WTC11 (cell line): Measurements from ENCODE around the gene ARHGEF9. TPM values are rescaled to one million over a fixed set of nuclear protein-coding genes. Genes with fewer than 3 reads are reported as not detected.

ENCODE experiments used
- ATAC-seq: fragments of 200-7000 bp; cut with Tn5 transposase; 2 replicates; pipeline ENCODE4 v1.10.0; 2021; ENCODE audit warnings: mild to moderate bottlenecking, moderate library complexity
- CTCF ChIA-PET: fragments of 300-600 bp; sonication (Branson Sonifier 250); formaldehyde crosslinking; loops from one replicate; lab custom pipeline; 2021; ENCODE audit warnings: antibody characterized with exemption; lab: Charles Lee
- POLR2A ChIA-PET: fragments of 350-600 bp; sonication (Branson Sonifier 250); formaldehyde crosslinking; loops from one replicate; lab custom pipeline; 2021; ENCODE audit warnings: antibody characterized with exemption; lab: Charles Lee
- DNase-seq: peaks from one replicate; pipeline ENCODE4 v3.0.0; 2021; ENCODE audit warnings: low spot score
- H3K27ac Mint-ChIP-seq: 2 replicates; pipeline ENCODE4 v1.8.0; 2021; ENCODE audit warnings: mixed read lengths
- H3K27me3 Mint-ChIP-seq: 2 replicates; pipeline ENCODE4 v1.8.0; 2021; ENCODE audit warnings: low read depth, mild to moderate bottlenecking, moderate library complexity, mixed read lengths
- H3K36me3 Mint-ChIP-seq: 2 replicates; pipeline ENCODE4 v1.8.0; 2021; ENCODE audit warnings: mixed read lengths
- H3K4me1 Mint-ChIP-seq: 2 replicates; pipeline ENCODE4 v1.8.0; 2022; ENCODE audit warnings: mixed read lengths
- H3K4me3 Mint-ChIP-seq: 2 replicates; pipeline ENCODE4 v1.8.0; 2021; ENCODE audit warnings: mild to moderate bottlenecking, moderate library complexity, mixed read lengths
- H3K9me3 Mint-ChIP-seq: 2 replicates; pipeline ENCODE4 v1.8.0; 2021; ENCODE audit warnings: mixed read lengths
- ATF2 ChIP-seq: sonication (generic); formaldehyde crosslinking; IDR thresholded peaks from 2 replicates; pipeline ENCODE4 v1.8.1; 2022; ENCODE audit warnings: low read depth, missing genetic modification reagents, borderline replicate concordance
- CREB1 ChIP-seq: sonication (generic); formaldehyde crosslinking; IDR thresholded peaks from 2 replicates; pipeline ENCODE4 v1.8.0; 2023; ENCODE audit warnings: mild to moderate bottlenecking, missing genetic modification reagents
- ELF4 ChIP-seq: sonication (generic); formaldehyde crosslinking; IDR thresholded peaks from 2 replicates; pipeline ENCODE4 v1.8.1; 2022; ENCODE audit warnings: low read depth, mild to moderate bottlenecking, moderate library complexity, missing genetic modification reagents
- ETV6 ChIP-seq: sonication (generic); formaldehyde crosslinking; IDR thresholded peaks from 2 replicates; pipeline ENCODE4 v1.8.1; 2022; ENCODE audit warnings: mild to moderate bottlenecking, missing genetic modification reagents
- GABPB1 ChIP-seq: sonication (generic); formaldehyde crosslinking; IDR thresholded peaks from 2 replicates; pipeline ENCODE4 v1.8.1; 2023; ENCODE audit warnings: mild to moderate bottlenecking, missing genetic modification reagents
- GRHL2 ChIP-seq: fragments of 250-450 bp; sonication (Bioruptor Pico); IDR thresholded peaks from 2 replicates; pipeline ENCODE4 v1.8.0; 2022; ENCODE audit warnings: mild to moderate bottlenecking, moderate library complexity; ENCODE audit not compliant: insufficient replicate concordance, severe bottlenecking
- KAT7 ChIP-seq: sonication (generic); formaldehyde crosslinking; IDR thresholded peaks from 2 replicates; pipeline ENCODE4 v1.8.1; 2023; ENCODE audit warnings: missing genetic modification reagents, mild to moderate bottlenecking, borderline replicate concordance
- MLX ChIP-seq: sonication (generic); formaldehyde crosslinking; IDR thresholded peaks from 2 replicates; pipeline ENCODE4 v1.8.1; 2023; ENCODE audit warnings: mild to moderate bottlenecking, missing genetic modification reagents, moderate library complexity
- PRRX2 ChIP-seq: fragments of 250-450 bp; sonication (Bioruptor Pico); IDR thresholded peaks from 2 replicates; pipeline ENCODE4 v1.8.0; 2021; ENCODE audit warnings: mild to moderate bottlenecking
- SP1 ChIP-seq: sonication (generic); formaldehyde crosslinking; conservative IDR thresholded peaks from 2 replicates; pipeline ENCODE4 v1.8.1; 2022; ENCODE audit warnings: missing genetic modification reagents
- USF1 ChIP-seq: sonication (generic); formaldehyde crosslinking; IDR thresholded peaks from 2 replicates; pipeline ENCODE4 v1.8.0; 2022; ENCODE audit warnings: mild to moderate bottlenecking, missing genetic modification reagents
- ZBTB43 ChIP-seq: sonication (generic); formaldehyde crosslinking; IDR thresholded peaks from 2 replicates; pipeline ENCODE4 v1.8.1; 2023; ENCODE audit warnings: mild to moderate bottlenecking, missing genetic modification reagents
- ZMAT4 ChIP-seq: fragments of 250-450 bp; sonication (Bioruptor Pico); IDR thresholded peaks from 2 replicates; pipeline ENCODE4 v1.9.0; 2021; ENCODE audit warnings: mild to moderate bottlenecking
- ZNF423 ChIP-seq: fragments of 250-450 bp; sonication (Bioruptor Pico); IDR thresholded peaks from 2 replicates; pipeline ENCODE4 v2.1.2; 2022; ENCODE audit warnings: mild to moderate bottlenecking, moderate library complexity
- ZNF671 ChIP-seq: fragments of 250-450 bp; sonication (Bioruptor Pico); IDR thresholded peaks from 2 replicates; pipeline ENCODE4 v1.8.0; 2021; ENCODE audit warnings: mild to moderate bottlenecking
- total RNA-seq: library from RNA; stranded (reverse); gene quantifications from 3 replicates; pipeline ENCODE4 v1.2.3, GENCODE V29; 2021
- TF ChIP-seq, protein P1 (sequence below): fragments of 250-450 bp; sonication (Bioruptor Pico); IDR thresholded peaks from 2 replicates; pipeline ENCODE4 v1.8.0; 2021; ENCODE audit warnings: mild to moderate bottlenecking
- TF ChIP-seq, protein P2 (sequence below): sonication (generic); formaldehyde crosslinking; IDR thresholded peaks from 2 replicates; pipeline ENCODE4 v1.8.0; 2023; ENCODE audit warnings: missing genetic modification reagents
- TF ChIP-seq, protein P3 (sequence below): fragments of 250-450 bp; sonication (Bioruptor Pico); IDR thresholded peaks from 2 replicates; pipeline ENCODE4 v2.1.2; 2022; ENCODE audit warnings: mild to moderate bottlenecking, moderate library complexity
- TF ChIP-seq, protein P4 (sequence below): sonication (generic); formaldehyde crosslinking; conservative IDR thresholded peaks from 2 replicates; pipeline ENCODE4 v1.8.1; 2023; ENCODE audit warnings: mild to moderate bottlenecking, low read depth, missing genetic modification reagents, moderate library complexity

ARHGEF9 gene
- total RNA-seq, 1 experiment from 2014 or later: 32.1 TPM

GRCh38 chrX:63658920-63659319 lies 126.1 kb downstream of the ARHGEF9 start (continued):
- TF ChIP-seq ZNF671 (CRISPR knock-in tag) (no peak), GABPB1 (CRISPR knock-in tag) (no peak)

DNA sequence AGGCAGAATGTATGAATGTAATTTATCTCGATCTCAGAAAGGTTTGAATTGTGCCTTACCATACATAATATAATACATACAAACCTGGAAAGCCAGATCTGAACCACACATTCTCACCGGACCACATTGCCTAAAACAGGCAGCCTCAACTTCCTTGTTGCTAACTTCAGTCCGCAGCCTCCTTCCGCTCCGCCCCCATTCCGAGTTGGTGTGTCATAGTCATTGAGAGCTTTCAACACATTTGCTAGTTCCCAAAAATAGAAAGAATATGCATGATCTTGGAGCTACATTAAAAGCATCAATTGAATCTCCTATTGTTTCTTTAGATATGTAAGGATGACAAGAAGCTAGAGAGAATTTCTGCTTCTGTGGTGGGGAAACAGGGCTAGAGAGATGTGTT lies 127.2 kb downstream of the ARHGEF9 start:
- ChIA-PET POLR2A (no interaction called here), CTCF (no interaction called here)
- TF ChIP-seq USF1 (CRISPR knock-in tag) (no peak), ZMAT4 (CRISPR knock-in tag) (no peak), ZBTB43 (CRISPR knock-in tag) (no peak), ZNF423 (CRISPR knock-in tag) (no peak), ELF4 (no peak), ATF2 (CRISPR knock-in tag) (no peak), SP1 (no peak), PRRX2 (CRISPR knock-in tag) (no peak), MLX (no peak), CREB1 (CRISPR knock-in tag) (no peak)
- TF ChIP-seq, protein P1, sequence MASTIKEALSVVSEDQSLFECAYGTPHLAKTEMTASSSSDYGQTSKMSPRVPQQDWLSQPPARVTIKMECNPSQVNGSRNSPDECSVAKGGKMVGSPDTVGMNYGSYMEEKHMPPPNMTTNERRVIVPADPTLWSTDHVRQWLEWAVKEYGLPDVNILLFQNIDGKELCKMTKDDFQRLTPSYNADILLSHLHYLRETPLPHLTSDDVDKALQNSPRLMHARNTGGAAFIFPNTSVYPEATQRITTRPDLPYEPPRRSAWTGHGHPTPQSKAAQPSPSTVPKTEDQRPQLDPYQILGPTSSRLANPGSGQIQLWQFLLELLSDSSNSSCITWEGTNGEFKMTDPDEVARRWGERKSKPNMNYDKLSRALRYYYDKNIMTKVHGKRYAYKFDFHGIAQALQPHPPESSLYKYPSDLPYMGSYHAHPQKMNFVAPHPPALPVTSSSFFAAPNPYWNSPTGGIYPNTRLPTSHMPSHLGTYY (CRISPR knock-in tag): no peak
- Mint-ChIP-seq H3K36me3 (peaks cover 13% of the 10 kb centered on the region), H3K9me3 (no peaks in the 10 kb centered on the region), H3K27me3 (no peaks in the 10 kb centered on the region), H3K4me1 (no peaks in the 10 kb centered on the region), H3K4me3 (no peak overlapping the region), H3K27ac (no peak overlapping the region)
- DNase-seq (no peak), ATAC-seq (no peak)

- no peak for ATAC-seq
- Mint-ChIP-seq H3K4me1 (no peaks in the 10 kb centered on the region), H3K27ac (no peak overlapping the region), H3K27me3 (no peaks in the 10 kb centered on the region), H3K9me3 (no peaks in the 10 kb centered on the region), H3K4me3 (no peak overlapping the region), H3K36me3 (peaks cover 13% of the 10 kb centered on the region)
- POLR2A ChIA-PET: no interaction called here
- no peak for DNase-seq
- CTCF ChIA-PET: no interaction called here
- no peak for TF ChIP-seq ZMAT4 (CRISPR knock-in tag)
- TF ChIP-seq, protein P2, sequence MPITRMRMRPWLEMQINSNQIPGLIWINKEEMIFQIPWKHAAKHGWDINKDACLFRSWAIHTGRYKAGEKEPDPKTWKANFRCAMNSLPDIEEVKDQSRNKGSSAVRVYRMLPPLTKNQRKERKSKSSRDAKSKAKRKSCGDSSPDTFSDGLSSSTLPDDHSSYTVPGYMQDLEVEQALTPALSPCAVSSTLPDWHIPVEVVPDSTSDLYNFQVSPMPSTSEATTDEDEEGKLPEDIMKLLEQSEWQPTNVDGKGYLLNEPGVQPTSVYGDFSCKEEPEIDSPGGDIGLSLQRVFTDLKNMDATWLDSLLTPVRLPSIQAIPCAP (CRISPR knock-in tag): no peak
- no peak for TF ChIP-seq ETV6 (CRISPR knock-in tag)
- no peak for TF ChIP-seq KAT7 (CRISPR knock-in tag)
- TF ChIP-seq, protein P3, sequence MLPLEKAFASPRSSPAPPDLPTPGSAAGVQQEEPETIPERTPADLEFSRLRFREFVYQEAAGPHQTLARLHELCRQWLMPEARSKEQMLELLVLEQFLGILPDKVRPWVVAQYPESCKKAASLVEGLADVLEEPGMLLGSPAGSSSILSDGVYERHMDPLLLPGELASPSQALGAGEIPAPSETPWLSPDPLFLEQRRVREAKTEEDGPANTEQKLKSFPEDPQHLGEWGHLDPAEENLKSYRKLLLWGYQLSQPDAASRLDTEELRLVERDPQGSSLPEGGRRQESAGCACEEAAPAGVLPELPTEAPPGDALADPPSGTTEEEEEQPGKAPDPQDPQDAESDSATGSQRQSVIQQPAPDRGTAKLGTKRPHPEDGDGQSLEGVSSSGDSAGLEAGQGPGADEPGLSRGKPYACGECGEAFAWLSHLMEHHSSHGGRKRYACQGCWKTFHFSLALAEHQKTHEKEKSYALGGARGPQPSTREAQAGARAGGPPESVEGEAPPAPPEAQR: no peak
- TF ChIP-seq, protein P4, sequence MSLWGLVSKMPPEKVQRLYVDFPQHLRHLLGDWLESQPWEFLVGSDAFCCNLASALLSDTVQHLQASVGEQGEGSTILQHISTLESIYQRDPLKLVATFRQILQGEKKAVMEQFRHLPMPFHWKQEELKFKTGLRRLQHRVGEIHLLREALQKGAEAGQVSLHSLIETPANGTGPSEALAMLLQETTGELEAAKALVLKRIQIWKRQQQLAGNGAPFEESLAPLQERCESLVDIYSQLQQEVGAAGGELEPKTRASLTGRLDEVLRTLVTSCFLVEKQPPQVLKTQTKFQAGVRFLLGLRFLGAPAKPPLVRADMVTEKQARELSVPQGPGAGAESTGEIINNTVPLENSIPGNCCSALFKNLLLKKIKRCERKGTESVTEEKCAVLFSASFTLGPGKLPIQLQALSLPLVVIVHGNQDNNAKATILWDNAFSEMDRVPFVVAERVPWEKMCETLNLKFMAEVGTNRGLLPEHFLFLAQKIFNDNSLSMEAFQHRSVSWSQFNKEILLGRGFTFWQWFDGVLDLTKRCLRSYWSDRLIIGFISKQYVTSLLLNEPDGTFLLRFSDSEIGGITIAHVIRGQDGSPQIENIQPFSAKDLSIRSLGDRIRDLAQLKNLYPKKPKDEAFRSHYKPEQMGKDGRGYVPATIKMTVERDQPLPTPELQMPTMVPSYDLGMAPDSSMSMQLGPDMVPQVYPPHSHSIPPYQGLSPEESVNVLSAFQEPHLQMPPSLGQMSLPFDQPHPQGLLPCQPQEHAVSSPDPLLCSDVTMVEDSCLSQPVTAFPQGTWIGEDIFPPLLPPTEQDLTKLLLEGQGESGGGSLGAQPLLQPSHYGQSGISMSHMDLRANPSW: no peak
- TF ChIP-seq GRHL2: no peak
These were observed 128.0 kb downstream of the ARHGEF9 start for GRCh38 chrX:63656871-63657580.
